H9 (cell line): ENCODE data around the gene HNF4A. TPM values are rescaled to one million over a fixed set of nuclear protein-coding genes. Genes with fewer than 3 reads are reported as not detected.

ENCODE experiments used
- DNase-seq: peaks from one replicate; pipeline ENCODE4 v3.0.0-alpha.2; 2017
- H2AFZ ChIP-seq: one replicate; pipeline ENCODE4 v1.6.1; 2013; ENCODE audit warnings: mild to moderate bottlenecking, low read length, control low read depth, moderate library complexity
- H2AK5ac ChIP-seq: 2 replicates; pipeline ENCODE4 v1.6.1; 2013; ENCODE audit warnings: low read length, control low read depth, mixed read lengths; ENCODE audit not compliant: insufficient read length
- H2BK120ac ChIP-seq: one replicate; pipeline ENCODE4 v1.6.1; 2013; ENCODE audit warnings: low read depth, mild to moderate bottlenecking, low read length, control low read depth, inconsistent platforms; ENCODE audit not compliant: poor library complexity, severe bottlenecking
- H2BK12ac ChIP-seq: 2 replicates; pipeline ENCODE4 v1.6.1; 2013; ENCODE audit warnings: low read length, control low read depth, mixed read lengths, low read depth; ENCODE audit not compliant: insufficient read length
- H2BK15ac ChIP-seq: 2 replicates; pipeline ENCODE4 v1.6.1; 2013; ENCODE audit warnings: low read depth, low read length, control low read depth
- H2BK20ac ChIP-seq: one replicate; pipeline ENCODE4 v1.6.1; 2013; ENCODE audit warnings: low read depth, mild to moderate bottlenecking, low read length, control low read depth, inconsistent platforms; ENCODE audit not compliant: poor library complexity, severe bottlenecking
- H2BK5ac ChIP-seq: 2 replicates; pipeline ENCODE4 v1.6.1; 2013; ENCODE audit warnings: low read length, control low read depth, mixed read lengths; ENCODE audit not compliant: insufficient read length
- H3K14ac ChIP-seq: 2 replicates; pipeline ENCODE4 v1.6.1; 2013; ENCODE audit warnings: low read length, control low read depth; ENCODE audit not compliant: insufficient read depth
- H3K18ac ChIP-seq: 2 replicates; pipeline ENCODE4 v1.6.1; 2013; ENCODE audit warnings: low read depth, mild to moderate bottlenecking, mixed read lengths, low read length, control low read depth; ENCODE audit not compliant: insufficient read length
- H3K23ac ChIP-seq: 2 replicates; pipeline ENCODE4 v1.6.1; 2013; ENCODE audit warnings: low read length, control low read depth, mixed read lengths, low read depth; ENCODE audit not compliant: insufficient read length
- H3K23me2 ChIP-seq: 2 replicates; pipeline ENCODE4 v1.6.1; 2013; ENCODE audit warnings: low read depth, mild to moderate bottlenecking, mixed read lengths, low read length, control low read depth; ENCODE audit not compliant: insufficient read length, poor library complexity, severe bottlenecking
- H3K27ac ChIP-seq: 2 replicates; pipeline ENCODE4 v1.5.1; 2013; ENCODE audit warnings: low read length, control low read depth, mixed read lengths, low read depth; ENCODE audit not compliant: insufficient read length
- H3K27me3 ChIP-seq: 2 replicates; pipeline ENCODE4 v1.6.1; 2013; ENCODE audit warnings: low read length, control low read depth, inconsistent platforms; ENCODE audit not compliant: insufficient read depth
- H3K4ac ChIP-seq: 2 replicates; pipeline ENCODE4 v1.6.1; 2013; ENCODE audit warnings: low read depth, mild to moderate bottlenecking, control low read depth, inconsistent platforms, low read length, moderate library complexity
- H3K4me1 ChIP-seq: 2 replicates; pipeline ENCODE4 v1.6.1; 2013; ENCODE audit warnings: low read length, control low read depth, inconsistent platforms; ENCODE audit not compliant: insufficient read depth
- H3K4me2 ChIP-seq: 2 replicates; pipeline ENCODE4 v1.6.1; 2013; ENCODE audit warnings: low read length, control low read depth, mixed read lengths; ENCODE audit not compliant: insufficient read length, insufficient read depth
- H3K56ac ChIP-seq: 2 replicates; pipeline ENCODE4 v1.6.1; 2013; ENCODE audit warnings: low read depth, mild to moderate bottlenecking, mixed read lengths, low read length, control low read depth; ENCODE audit not compliant: insufficient read length
- H3K79me1 ChIP-seq: 2 replicates; pipeline ENCODE4 v1.6.1; 2013; ENCODE audit warnings: low read depth, mild to moderate bottlenecking, moderate library complexity, low read length, control low read depth, inconsistent platforms; ENCODE audit not compliant: insufficient read depth, poor library complexity, severe bottlenecking
- H3K79me2 ChIP-seq: 2 replicates; pipeline ENCODE4 v1.6.1; 2013; ENCODE audit warnings: low read length, control low read depth, inconsistent platforms; ENCODE audit not compliant: insufficient read depth
- H3K9ac ChIP-seq: 2 replicates; pipeline ENCODE4 v1.6.1; 2013; ENCODE audit warnings: low read length, control low read depth, mixed read lengths; ENCODE audit not compliant: insufficient read length; ENCODE audit errors: extremely low read depth
- H3K9me3 ChIP-seq: one replicate; pipeline ENCODE4 v1.6.1; 2013; ENCODE audit warnings: low read depth, low read length, inconsistent platforms; ENCODE audit not compliant: control insufficient read depth
- H3T11ph ChIP-seq: one replicate; pipeline ENCODE4 v1.6.1; 2013; ENCODE audit warnings: mild to moderate bottlenecking, low read length, control low read depth, inconsistent platforms
- H4K20me1 ChIP-seq: one replicate; pipeline ENCODE4 v1.6.1; 2013; ENCODE audit not compliant: control insufficient read depth, insufficient read length, insufficient read depth
- H4K5ac ChIP-seq: 2 replicates; pipeline ENCODE4 v1.6.1; 2013; ENCODE audit warnings: low read depth, mild to moderate bottlenecking, mixed read lengths, low read length, control low read depth; ENCODE audit not compliant: insufficient read length
- H4K8ac ChIP-seq: replicated peaks from 2 replicates; pipeline ENCODE4 v1.6.1; 2013; ENCODE audit warnings: low read length, control low read depth, mixed read lengths, low read depth; ENCODE audit not compliant: insufficient read length
- H4K91ac ChIP-seq: 2 replicates; pipeline ENCODE4 v1.6.1; 2013; ENCODE audit warnings: low read depth, mild to moderate bottlenecking, moderate library complexity, mixed read lengths, low read length, control low read depth; ENCODE audit not compliant: insufficient read length
- H3K27ac Mint-ChIP-seq, 3 experiments: 2 replicates in 2 of 3; 3 replicates in 1 of 3; pipeline ENCODE4 v1.8.0; 2020 to 2021; ENCODE audit warnings: mixed read lengths in 3 of 3, mild to moderate bottlenecking in 1 of 3, moderate library complexity in 1 of 3
- H3K27me3 Mint-ChIP-seq: 2 replicates; pipeline ENCODE4 v1.8.0; 2021; ENCODE audit warnings: low read depth, mild to moderate bottlenecking, moderate library complexity, mixed read lengths
- H3K36me3 Mint-ChIP-seq, 3 experiments: 2 replicates in 2 of 3; 3 replicates in 1 of 3; pipeline ENCODE4 v1.8.0; 2020 to 2021; ENCODE audit warnings: low read depth in 3 of 3, mixed read lengths in 3 of 3; ENCODE audit not compliant: insufficient read depth in 1 of 3
- H3K4me1 Mint-ChIP-seq, 2 experiments: 2 replicates each; pipeline ENCODE4 v1.8.0; 2020; ENCODE audit warnings: mixed read lengths in 2 of 2
- H3K4me3 Mint-ChIP-seq, 2 experiments: 2 replicates in 1 of 2; 3 replicates in 1 of 2; pipeline ENCODE4 v1.8.0; 2020 to 2021; ENCODE audit warnings: mild to moderate bottlenecking in 2 of 2, mixed read lengths in 2 of 2, moderate library complexity in 1 of 2
- H3K9me3 Mint-ChIP-seq, 2 experiments: 2 replicates in 1 of 2; 3 replicates in 1 of 2; pipeline ENCODE4 v1.8.0; 2020; ENCODE audit warnings: mild to moderate bottlenecking in 2 of 2, mixed read lengths in 2 of 2, moderate library complexity in 1 of 2
- CTCF ChIP-seq: fragments of 200-600 bp; sonication (generic); conservative IDR thresholded peaks from 3 replicates; pipeline ENCODE4 v1.8.0; 2021; ENCODE audit warnings: antibody characterized with exemption, mild to moderate bottlenecking
- WGBS: extraction: QIAGEN DNeasy Blood & Tissue Kit; methylation state at CpG from one replicate; pipeline ENCODE4 v1.1.7; 2013; ENCODE audit warnings: missing lambda C conversion rate, low lambda C conversion rate, mixed read lengths; ENCODE audit not compliant: insufficient read length; ENCODE audit errors: extremely low coverage; 5-methylcytosine and 5-hydroxymethylcytosine counted together
- total RNA-seq: library from RNA; stranded (reverse); gene quantifications from 2 replicates; pipeline ENCODE4 v1.2.1, GENCODE V29; 2021

Gene HNF4A
- total RNA-seq, 1 experiment from 2014 or later: not detected

GRCh38 chr20:44343162-44343675 is 12.3 kb upstream of the HNF4A start:
- H3K9ac ChIP-seq: no peak overlapping the region
- no peak overlapping the region for H3K27ac Mint-ChIP-seq
- H2AFZ ChIP-seq: no peak overlapping the region
- no peak overlapping the region for H3K4me3 Mint-ChIP-seq
- no peak overlapping the region for H3K4ac ChIP-seq
- H3K9me3 Mint-ChIP-seq: no peaks in the 10 kb centered on the region
- no peak overlapping the region for H2BK12ac ChIP-seq
- H4K20me1 ChIP-seq: no peaks in the 10 kb centered on the region
- H4K8ac ChIP-seq: no peak overlapping the region
- no peak overlapping the region for H4K5ac ChIP-seq
- no peaks in the 10 kb centered on the region for H3K79me2 ChIP-seq
- H4K91ac ChIP-seq: no peak overlapping the region
- no peaks in the 10 kb centered on the region for H3K9me3 ChIP-seq
- no peak overlapping the region for H3K27ac ChIP-seq
- H3K4me1 Mint-ChIP-seq: peaks cover 3 to 5% of the 10 kb centered on the region in 2 experiments; a peak in 3 of 4 replicates
- no peak overlapping the region for H3K23ac ChIP-seq
- H3K18ac ChIP-seq: no peak overlapping the region
- H2BK5ac ChIP-seq: no peak overlapping the region
- no peak overlapping the region for H2BK120ac ChIP-seq
- no peak for TF ChIP-seq CTCF
- H3K27me3 ChIP-seq: no peaks in the 10 kb centered on the region
- no peak overlapping the region for H3K56ac ChIP-seq
- no peaks in the 10 kb centered on the region for H3K36me3 Mint-ChIP-seq
- no peak overlapping the region for H2BK15ac ChIP-seq
- H3K14ac ChIP-seq: no peak overlapping the region
- no peak overlapping the region for H3K4me2 ChIP-seq
- H2BK20ac ChIP-seq: no peak overlapping the region
- H3K23me2 ChIP-seq: no peaks in the 10 kb centered on the region
- no peaks in the 10 kb centered on the region for H3K4me1 ChIP-seq
- no peak overlapping the region for H2AK5ac ChIP-seq
- WGBS: no CpG with 5 or more reads among the region's 12 CpGs
- H3K27me3 Mint-ChIP-seq: peaks cover 4% of the 10 kb centered on the region; the same call in 1 of the 2 replicates
- no peak for DNase-seq
- H3T11ph ChIP-seq: no peak overlapping the region
- no peaks in the 10 kb centered on the region for H3K79me1 ChIP-seq
